ENCODE results near the gene KIAA1328. TPM values are rescaled to one million over a fixed set of nuclear protein-coding genes. Genes with fewer than 3 reads are reported as not detected.

Gene KIAA1328
- total RNA-seq, 4 donors from 2014 or later: 6.0 to 23.5 (median 11.1) TPM

DNA sequence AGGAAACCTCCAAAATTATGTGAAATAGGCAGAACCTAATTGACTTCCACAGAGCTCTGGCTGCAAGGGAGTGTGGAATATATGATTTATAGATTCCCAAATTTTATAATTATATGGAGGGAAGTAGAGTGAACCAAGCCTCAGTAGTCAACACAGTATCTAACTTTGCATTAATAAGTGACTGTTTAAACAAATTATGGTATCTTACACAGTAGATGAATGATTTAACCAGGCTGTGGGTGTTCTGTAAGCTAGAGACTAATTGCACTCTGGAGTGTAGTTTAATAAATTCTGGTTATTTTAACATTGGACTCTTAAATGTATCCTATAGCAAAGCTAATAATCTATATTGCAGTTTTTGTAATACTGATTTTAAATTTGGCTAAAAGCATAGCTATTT lies 183.5 kb downstream of the KIAA1328 start:
- DNase-seq (ENCODE audit: low spot score) (no peak), ATAC-seq (ENCODE audit: low FRiP score) (no peak)
- TF ChIP-seq, protein P1, sequence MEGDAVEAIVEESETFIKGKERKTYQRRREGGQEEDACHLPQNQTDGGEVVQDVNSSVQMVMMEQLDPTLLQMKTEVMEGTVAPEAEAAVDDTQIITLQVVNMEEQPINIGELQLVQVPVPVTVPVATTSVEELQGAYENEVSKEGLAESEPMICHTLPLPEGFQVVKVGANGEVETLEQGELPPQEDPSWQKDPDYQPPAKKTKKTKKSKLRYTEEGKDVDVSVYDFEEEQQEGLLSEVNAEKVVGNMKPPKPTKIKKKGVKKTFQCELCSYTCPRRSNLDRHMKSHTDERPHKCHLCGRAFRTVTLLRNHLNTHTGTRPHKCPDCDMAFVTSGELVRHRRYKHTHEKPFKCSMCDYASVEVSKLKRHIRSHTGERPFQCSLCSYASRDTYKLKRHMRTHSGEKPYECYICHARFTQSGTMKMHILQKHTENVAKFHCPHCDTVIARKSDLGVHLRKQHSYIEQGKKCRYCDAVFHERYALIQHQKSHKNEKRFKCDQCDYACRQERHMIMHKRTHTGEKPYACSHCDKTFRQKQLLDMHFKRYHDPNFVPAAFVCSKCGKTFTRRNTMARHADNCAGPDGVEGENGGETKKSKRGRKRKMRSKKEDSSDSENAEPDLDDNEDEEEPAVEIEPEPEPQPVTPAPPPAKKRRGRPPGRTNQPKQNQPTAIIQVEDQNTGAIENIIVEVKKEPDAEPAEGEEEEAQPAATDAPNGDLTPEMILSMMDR (IDR thresholded peaks at IDR 0.05): no peak

- TF ChIP-seq, protein P1 (IDR thresholded peaks at IDR 0.05): no peak
- DNase-seq (ENCODE audit: low spot score) (no peak), ATAC-seq (ENCODE audit: low FRiP score) (no peak)
These were observed 190.4 kb downstream of the KIAA1328 start for GRCh38 chr18:37019157-37019827.

- ATAC-seq (ENCODE audit: low FRiP score) (no peak), DNase-seq (ENCODE audit: low spot score) (no peak)
These were observed 204.5 kb downstream of the KIAA1328 start for GRCh38 chr18:37033419-37033818.

DNA sequence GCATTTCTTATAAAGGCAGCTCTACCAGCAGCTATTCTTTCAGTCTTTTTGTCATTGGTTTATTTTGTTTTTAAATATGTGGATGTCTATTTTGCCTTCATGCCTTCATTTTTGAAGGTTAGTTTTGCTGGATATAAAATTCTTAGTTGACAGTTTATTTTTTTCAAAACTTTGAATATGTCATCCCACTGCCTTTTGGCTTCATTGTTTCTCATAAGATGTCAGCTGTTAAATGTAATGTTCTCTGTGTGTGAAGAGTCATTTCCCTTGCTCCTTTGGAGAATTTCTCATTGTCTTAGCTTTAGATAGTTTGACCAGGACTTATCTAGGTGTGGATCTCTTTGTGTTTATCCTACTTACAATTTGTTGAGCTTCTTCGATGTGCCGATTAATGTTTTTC lies 213.5 kb downstream of the KIAA1328 start:
- no peak for DNase-seq (ENCODE audit: low spot score)
- TF ChIP-seq, protein P1 (IDR thresholded peaks at IDR 0.05): no peak
- no peak for ATAC-seq (ENCODE audit: low FRiP score)

More at GRCh38 chr18:37033419-37033818, 204.5 kb downstream of the KIAA1328 start:
- TF ChIP-seq, protein P1 (IDR thresholded peaks at IDR 0.05): no peak

DNA sequence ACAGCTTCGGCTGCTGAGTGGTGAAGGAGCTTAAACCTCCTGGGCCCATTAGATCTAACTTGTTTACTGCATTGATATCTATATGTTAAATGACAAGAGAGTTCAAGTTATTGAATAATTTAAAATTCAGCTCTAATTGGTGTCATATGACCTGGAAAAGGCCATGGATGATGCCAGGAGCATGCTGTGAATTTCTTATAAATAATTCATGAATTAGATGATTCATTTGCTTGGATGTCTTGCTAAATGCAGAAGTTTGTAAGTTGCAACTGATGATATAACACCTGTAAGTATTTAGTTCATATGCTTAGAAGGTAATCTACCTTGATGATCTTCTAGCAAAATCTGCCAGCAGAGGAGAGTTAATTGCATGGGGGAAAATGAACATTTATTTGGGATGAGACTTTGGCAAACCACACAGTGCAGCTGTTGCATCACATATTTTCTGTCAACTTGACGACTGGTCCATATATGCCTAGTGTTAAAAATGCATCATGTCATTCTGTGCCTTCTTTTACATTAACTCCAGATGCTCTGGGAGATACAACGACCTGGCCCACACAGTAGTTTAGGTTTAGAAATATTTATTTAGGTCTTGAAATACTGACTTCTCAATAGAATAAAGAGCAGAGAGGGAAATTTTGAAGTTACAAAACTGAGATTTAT lies 226.3 kb downstream of the KIAA1328 start:
- DNase-seq (ENCODE audit: low spot score): no peak
- TF ChIP-seq, protein P1 (IDR thresholded peaks at IDR 0.05): no peak

GRCh38 chr18:37064187-37064586 lies 235.3 kb downstream of the KIAA1328 start:
- ATAC-seq (ENCODE audit: low FRiP score): no peak
- TF ChIP-seq, protein P1 (IDR thresholded peaks at IDR 0.05): no peak

More for the DNA sequence above, 226.3 kb downstream of the KIAA1328 start:
- no peak for ATAC-seq (ENCODE audit: low FRiP score)

DNA sequence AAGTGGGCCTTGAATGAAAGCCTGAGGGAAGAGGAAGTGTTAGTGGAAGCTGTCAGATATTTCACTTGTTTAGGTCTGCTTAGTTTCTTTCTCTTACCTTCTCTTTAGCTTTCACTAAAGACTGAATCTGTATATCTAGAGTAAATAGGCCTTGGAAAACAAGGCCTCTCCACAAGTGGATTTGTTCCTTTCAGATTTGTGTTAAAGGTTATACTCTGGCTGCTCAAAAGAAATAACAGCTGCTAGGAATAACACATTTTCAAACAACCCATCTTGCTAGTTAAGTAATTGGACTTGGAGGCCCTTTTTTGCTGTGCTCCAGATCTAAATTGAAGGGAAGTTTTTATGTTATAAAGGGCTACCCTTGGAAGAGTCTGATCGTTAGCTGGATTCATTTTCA lies 236.3 kb downstream of the KIAA1328 start:
- ATAC-seq (ENCODE audit: low FRiP score) (no peak), DNase-seq (ENCODE audit: low spot score) (no peak)
- TF ChIP-seq, protein P1 (IDR thresholded peaks at IDR 0.05): no peak

More at GRCh38 chr18:37064187-37064586, 235.3 kb downstream of the KIAA1328 start:
- no peak for DNase-seq (ENCODE audit: low spot score)

Measured in omental fat pad (tissue), 4 donors.